ENCODE measurements around the gene HPSE. TPM values are rescaled to one million over a fixed set of nuclear protein-coding genes. Genes with fewer than 3 reads are reported as not detected.

Gene HPSE
- total RNA-seq, 1 experiment from 2014 or later = 2.6 TPM

- DNase-seq (ENCODE audit: low read depth, low spot score) = no peak
- H3K36me3 ChIP-seq (ENCODE audit: control insufficient read depth, insufficient read depth, low read length) = no peaks in the 10 kb centered on the region
- H3K4me3 ChIP-seq (ENCODE audit: low read depth in 2 of 2, low read length in 2 of 2) = no peak overlapping the region
- H3K27ac ChIP-seq (ENCODE audit: low read length) = no peak overlapping the region
- ChIA-PET CTCF (no interaction called here), POLR2A (no interaction called here)
- TF ChIP-seq SIN3A (IDR thresholded peaks at IDR 0.05; ENCODE audit: borderline replicate concordance, insufficient read depth, low read depth, low read length) (no peak), TCF7L2 (IDR thresholded peaks at IDR 0.05; ENCODE audit: low read depth, low read length) (no peak), POLR2AphosphoS5 (IDR thresholded peaks at IDR 0.05; ENCODE audit: low read depth, low read length) (no peak)
- TF ChIP-seq, protein P1, sequence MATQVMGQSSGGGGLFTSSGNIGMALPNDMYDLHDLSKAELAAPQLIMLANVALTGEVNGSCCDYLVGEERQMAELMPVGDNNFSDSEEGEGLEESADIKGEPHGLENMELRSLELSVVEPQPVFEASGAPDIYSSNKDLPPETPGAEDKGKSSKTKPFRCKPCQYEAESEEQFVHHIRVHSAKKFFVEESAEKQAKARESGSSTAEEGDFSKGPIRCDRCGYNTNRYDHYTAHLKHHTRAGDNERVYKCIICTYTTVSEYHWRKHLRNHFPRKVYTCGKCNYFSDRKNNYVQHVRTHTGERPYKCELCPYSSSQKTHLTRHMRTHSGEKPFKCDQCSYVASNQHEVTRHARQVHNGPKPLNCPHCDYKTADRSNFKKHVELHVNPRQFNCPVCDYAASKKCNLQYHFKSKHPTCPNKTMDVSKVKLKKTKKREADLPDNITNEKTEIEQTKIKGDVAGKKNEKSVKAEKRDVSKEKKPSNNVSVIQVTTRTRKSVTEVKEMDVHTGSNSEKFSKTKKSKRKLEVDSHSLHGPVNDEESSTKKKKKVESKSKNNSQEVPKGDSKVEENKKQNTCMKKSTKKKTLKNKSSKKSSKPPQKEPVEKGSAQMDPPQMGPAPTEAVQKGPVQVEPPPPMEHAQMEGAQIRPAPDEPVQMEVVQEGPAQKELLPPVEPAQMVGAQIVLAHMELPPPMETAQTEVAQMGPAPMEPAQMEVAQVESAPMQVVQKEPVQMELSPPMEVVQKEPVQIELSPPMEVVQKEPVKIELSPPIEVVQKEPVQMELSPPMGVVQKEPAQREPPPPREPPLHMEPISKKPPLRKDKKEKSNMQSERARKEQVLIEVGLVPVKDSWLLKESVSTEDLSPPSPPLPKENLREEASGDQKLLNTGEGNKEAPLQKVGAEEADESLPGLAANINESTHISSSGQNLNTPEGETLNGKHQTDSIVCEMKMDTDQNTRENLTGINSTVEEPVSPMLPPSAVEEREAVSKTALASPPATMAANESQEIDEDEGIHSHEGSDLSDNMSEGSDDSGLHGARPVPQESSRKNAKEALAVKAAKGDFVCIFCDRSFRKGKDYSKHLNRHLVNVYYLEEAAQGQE (IDR thresholded peaks at IDR 0.05; ENCODE audit: insufficient read depth in 1 of 2, low read depth in 2 of 2, low read length in 1 of 2) = no peak
- TF ChIP-seq, protein P2, sequence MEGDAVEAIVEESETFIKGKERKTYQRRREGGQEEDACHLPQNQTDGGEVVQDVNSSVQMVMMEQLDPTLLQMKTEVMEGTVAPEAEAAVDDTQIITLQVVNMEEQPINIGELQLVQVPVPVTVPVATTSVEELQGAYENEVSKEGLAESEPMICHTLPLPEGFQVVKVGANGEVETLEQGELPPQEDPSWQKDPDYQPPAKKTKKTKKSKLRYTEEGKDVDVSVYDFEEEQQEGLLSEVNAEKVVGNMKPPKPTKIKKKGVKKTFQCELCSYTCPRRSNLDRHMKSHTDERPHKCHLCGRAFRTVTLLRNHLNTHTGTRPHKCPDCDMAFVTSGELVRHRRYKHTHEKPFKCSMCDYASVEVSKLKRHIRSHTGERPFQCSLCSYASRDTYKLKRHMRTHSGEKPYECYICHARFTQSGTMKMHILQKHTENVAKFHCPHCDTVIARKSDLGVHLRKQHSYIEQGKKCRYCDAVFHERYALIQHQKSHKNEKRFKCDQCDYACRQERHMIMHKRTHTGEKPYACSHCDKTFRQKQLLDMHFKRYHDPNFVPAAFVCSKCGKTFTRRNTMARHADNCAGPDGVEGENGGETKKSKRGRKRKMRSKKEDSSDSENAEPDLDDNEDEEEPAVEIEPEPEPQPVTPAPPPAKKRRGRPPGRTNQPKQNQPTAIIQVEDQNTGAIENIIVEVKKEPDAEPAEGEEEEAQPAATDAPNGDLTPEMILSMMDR (IDR thresholded peaks at IDR 0.05) = no peak
- no peak for ATAC-seq
- H3K27me3 ChIP-seq (ENCODE audit: control insufficient read depth, insufficient read depth, low read length) = no peaks in the 10 kb centered on the region
- no peaks in the 10 kb centered on the region for H3K4me1 ChIP-seq (ENCODE audit: control insufficient read depth, insufficient read depth, low read length)
- H3K9me3 ChIP-seq (ENCODE audit: control insufficient read depth, insufficient read depth, low read depth, low read length) = no peaks in the 10 kb centered on the region; the same call in 1 of the 2 replicates
- no TSS peak for BruUV-seq (replicated peaks)
- intact Hi-C loops (cut with micrococcal nuclease; ENCODE audit: unreplicated experiment) = no loop called here
- in situ Hi-C loops (cut with HindIII; ENCODE audit: low pct_unique_long_range_greater_than_20kb, low sequenced_read_pairs) = no loop called here
Observed at GRCh38 chr4:83381173-83381572, 46.5 kb upstream of the HPSE start.

- H3K4me1 ChIP-seq (ENCODE audit: control insufficient read depth, insufficient read depth, low read length) = no peaks in the 10 kb centered on the region
- intact Hi-C loops (cut with micrococcal nuclease; ENCODE audit: unreplicated experiment) (no loop called here), in situ Hi-C loops (cut with HindIII; ENCODE audit: low pct_unique_long_range_greater_than_20kb, low sequenced_read_pairs) (no loop called here)
- POLR2A ChIA-PET = no interaction called here
- DNase-seq (ENCODE audit: low read depth, low spot score) (no peak), ATAC-seq (no peak)
- no peaks in the 10 kb centered on the region for H3K27me3 ChIP-seq (ENCODE audit: control insufficient read depth, insufficient read depth, low read length)
- H3K9me3 ChIP-seq (ENCODE audit: control insufficient read depth, insufficient read depth, low read depth, low read length) = no peaks in the 10 kb centered on the region; the same call in 1 of the 2 replicates
- no TSS peak for BruUV-seq (replicated peaks)
- CTCF ChIA-PET = no interaction called here
- no peak overlapping the region for H3K4me3 ChIP-seq (ENCODE audit: low read depth in 2 of 2, low read length in 2 of 2)
- no peak overlapping the region for H3K27ac ChIP-seq (ENCODE audit: low read length)
- H3K36me3 ChIP-seq (ENCODE audit: control insufficient read depth, insufficient read depth, low read length) = no peaks in the 10 kb centered on the region
- TF ChIP-seq, protein P2 (IDR thresholded peaks at IDR 0.05) = no peak
- TF ChIP-seq TCF7L2 (IDR thresholded peaks at IDR 0.05; ENCODE audit: low read depth, low read length) = no peak
- TF ChIP-seq, protein P1 (IDR thresholded peaks at IDR 0.05; ENCODE audit: insufficient read depth in 1 of 2, low read depth in 2 of 2, low read length in 1 of 2) = no peak
- TF ChIP-seq POLR2AphosphoS5 (IDR thresholded peaks at IDR 0.05; ENCODE audit: low read depth, low read length) = no peak
- TF ChIP-seq SIN3A (IDR thresholded peaks at IDR 0.05; ENCODE audit: borderline replicate concordance, insufficient read depth, low read depth, low read length) = no peak
Observed at GRCh38 chr4:83378419-83378818, 43.8 kb upstream of the HPSE start.

All from Panc1 (cell line).